Stimulated activated CD8-positive, alpha-beta memory T cell treated with anti-CD3 and anti-CD28 coated beads, Interleukin-12 subunit alpha, Interleukin-12 subunit beta, amount 100 ng/mL, for 1 hour (primary cell): ENCODE measurements around the gene ZNF74.
"Not testable (repeated sequence)": the region's sequence is repeated elsewhere in the genome, so short reads cannot be mapped to it uniquely, and the experiment has no call there.

ENCODE experiments used
- DNase-seq: peaks from one replicate; pipeline ENCODE4 v3.0.0-alpha.2; 2020; ENCODE audit warnings: low read depth

ZNF74 gene

DNA sequence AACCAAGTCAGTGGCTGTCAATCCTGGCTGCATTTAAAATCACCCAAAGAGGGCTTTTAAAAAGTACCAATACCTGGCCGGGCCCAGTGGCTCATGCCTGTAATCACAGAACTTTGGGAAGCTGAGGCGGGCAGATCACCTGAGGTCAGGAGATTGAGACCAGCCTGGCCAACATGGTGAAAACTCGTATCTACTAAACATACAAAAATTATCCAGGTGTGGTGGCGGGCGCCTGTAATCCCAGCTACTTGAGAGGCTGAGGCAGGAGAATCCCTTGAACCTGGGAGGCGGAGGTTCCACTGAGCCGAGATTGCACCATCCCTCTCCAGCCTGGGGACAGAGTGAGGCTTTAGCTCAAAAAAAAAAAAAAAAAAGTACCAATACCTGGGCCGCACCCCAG is 17.7 kb upstream of the ZNF74 start:
- DNase-seq: not testable (repeated sequence)

DNA sequence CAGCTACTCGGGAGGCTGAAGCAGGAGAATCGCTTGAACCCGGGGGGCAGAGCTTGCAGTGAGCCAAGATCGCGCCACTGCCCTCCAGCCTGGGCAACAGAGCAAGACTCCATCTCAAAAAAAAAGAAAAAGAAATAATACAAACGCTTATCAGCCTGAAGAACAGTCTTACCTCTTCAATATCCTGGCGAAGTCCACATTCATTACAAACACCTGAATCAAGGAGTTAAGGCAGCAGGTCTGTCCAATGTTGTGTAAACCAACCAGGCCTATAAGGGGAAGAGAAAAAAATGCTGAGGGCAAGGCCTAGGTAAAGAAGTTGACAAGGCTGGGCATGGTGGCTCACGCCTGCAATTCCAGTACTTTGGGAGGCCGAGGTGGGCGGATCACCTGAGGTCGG is 17.0 kb upstream of the ZNF74 start:
- DNase-seq: not testable (repeated sequence)

DNA sequence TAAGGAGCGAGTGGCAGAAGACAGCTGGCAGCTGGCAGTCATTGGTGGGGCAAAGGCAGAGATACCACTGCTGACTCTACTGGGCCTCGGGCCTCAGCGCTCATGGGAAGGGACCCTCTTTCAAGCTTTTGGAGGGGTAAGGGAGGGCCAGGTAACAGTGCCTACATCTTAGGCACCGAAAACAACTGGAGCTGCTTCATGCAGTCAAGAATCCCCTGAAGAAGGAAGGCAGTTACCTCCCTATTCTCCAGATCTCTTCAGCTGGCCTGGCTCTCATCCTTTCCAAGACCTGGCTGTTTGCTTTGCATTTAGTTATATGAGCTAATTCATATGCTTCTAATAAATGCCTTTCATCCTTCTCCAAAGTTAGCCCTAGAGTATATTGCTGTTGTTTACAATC is 15.8 kb upstream of the ZNF74 start:
- no peak for DNase-seq

DNA sequence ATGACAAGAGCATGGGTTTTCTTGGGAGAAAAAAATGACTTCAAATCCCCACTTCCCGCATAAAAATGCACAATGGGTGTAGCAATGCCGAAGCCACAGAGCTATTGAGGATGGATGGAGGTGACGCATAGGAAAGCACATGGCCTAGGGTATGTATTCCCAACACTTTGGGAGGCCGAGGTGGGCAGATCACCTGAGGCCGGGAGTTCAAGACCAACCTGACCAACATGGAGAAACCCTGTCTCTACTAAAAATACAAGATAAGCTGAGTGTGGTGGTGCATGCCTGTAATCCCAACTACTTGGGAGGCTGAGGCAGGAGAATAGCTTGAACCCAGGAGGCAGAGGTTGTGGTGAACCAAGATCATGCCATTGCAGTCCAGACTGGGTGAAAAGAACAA is 15.3 kb upstream of the ZNF74 start:
- DNase-seq: not testable (repeated sequence)

DNA sequence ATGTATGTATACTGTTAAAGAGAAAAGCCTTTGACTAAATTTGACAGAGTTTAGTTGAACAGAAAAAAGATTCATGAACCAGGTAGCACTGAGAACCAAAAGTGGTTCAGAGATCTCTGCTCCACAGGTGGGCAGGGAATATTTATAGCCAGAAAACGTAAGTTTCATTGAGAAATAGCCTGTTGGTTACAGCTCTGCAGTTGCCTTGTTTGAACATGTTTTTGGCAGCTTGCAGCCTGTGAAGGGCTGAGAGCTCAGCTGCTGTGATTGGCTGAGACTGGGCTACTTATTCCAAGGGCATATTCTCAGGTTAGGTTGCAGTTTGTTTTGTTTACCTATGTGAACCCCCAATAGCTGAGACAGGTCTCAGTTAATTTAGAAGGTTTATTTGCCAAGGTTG is 13.5 kb upstream of the ZNF74 start:
- DNase-seq: no peak

DNA sequence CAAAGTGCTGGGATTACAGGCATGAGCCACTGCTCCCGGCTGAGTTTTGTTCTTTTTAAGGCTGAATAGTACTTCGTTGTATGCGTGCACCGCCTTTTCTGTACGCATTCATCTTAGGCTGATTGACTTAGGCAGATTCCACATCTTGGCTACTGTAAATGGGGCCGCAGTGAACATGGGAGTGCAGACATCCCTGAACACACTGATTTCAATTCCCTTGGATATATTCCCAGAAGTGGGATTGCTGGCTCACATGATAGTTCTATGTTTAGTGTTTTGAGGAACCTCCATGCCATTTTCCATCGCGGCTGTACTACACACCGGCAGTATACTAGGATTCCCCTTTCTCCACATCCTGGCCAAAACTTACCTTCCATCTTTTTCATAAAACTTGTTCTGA is 10.4 kb upstream of the ZNF74 start:
- no peak for DNase-seq

DNA sequence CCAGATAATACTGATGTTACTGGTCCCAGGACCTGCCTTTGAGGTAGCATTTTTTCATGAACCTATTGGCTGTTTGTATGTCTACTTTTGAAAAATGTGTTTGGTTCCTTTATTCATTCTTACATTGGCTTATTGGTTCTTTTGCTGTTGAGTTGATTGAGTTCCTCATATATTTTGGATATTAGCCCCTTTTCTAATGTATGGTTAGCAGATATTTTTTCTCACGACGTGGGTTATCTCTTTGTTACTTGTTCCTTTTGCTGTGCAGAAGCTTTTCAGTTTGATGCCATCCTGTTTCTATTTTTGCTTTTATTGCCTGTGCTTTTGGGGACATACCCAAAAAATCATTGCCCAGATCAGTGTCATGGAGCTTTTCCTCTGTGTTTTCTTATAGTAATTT is 9.8 kb upstream of the ZNF74 start:
- no peak for DNase-seq

DNA sequence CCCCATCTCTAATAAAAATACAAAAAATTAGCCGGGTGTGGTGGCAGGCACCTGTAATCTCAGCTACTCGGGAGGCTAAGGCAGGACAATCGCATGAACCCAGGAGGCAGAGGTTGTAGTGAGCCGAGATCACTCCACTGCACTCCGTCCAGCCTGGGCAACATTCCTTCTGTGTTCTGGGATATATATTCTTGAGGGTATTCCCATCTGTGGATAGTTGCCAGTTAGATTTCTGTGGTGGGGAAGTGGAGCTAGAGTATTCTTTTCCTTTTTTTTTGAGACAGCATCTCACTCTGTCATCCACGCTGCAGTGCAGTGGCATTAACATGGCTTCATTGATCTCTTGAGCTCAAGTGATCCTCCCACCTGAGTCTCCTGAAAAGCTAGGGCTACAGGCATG is 9.1 kb upstream of the ZNF74 start:
- no peak for DNase-seq

DNA sequence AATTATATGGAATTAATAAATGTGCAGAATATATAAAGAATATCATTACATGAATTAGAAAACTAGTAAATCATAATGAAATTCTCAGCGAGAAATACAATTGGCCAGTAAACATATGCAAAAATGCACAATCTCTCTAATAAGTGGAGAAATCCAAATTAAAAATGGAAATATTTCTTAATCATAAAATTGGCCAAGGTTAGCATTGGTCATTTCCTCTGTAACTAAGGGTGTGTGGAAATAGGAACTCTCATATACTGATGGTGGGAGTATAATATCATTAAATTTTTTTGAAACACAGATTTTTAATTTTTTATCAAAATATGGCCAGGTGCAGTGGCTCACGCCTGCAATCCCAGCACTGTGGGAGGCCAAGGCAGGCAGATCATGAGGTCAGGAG is 7.6 kb upstream of the ZNF74 start:
- DNase-seq: no peak

DNA sequence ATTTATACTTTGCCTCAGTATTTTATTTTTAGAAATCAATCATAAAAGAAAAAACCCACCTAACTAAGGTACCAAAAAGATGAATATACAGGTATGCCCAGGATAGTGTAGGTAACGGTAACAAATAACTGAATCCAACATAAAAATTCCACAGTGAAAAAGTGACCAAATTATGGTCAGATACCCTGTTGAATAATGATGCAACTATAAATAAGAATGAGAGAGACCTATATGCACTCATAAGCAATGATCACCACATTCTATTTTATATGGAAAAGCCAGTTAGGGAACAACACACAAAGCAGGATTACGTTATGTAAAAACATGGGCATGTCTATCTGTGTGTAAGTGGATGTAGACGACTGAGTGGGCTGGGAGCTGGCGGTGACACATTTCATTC is 7.0 kb upstream of the ZNF74 start:
- DNase-seq: no peak

DNA sequence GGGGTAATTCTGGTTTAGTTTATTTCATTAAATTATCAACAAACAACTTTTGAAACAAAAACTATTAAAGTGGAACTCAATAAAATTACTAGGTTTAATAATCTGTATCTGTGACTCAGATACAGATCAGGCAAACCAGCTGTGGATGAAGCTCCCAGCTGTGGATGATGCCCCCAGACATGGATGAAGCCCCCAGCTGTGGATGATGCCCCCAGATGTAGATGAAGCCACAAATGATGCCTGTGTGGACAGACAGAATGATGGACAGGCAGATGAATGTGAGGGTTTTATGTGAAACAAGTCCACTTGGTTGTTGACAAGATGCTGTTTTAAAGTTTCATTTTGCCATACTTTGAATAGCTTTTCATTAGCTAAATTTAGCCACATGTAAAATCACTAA is 5.8 kb upstream of the ZNF74 start:
- DNase-seq: no peak

DNA sequence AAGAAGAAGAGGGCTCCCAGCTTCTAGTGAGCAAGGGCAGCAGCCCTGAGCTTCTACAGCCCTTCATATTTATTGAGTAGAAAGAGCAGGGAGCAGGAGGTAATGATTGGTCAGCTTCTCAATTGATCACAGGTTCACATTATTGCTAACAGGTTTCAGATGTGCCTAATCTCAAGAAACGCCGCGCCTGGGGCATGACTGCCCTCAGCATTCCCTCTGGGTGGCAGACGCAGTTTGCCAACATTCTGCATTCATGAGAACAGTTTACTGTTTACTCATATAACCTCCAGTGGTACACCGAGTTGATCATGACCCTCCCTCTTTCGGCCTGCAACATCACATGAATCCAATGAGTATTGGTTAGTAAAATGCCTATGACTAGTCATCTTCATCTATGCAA is 4.7 kb upstream of the ZNF74 start:
- DNase-seq: no peak

DNA sequence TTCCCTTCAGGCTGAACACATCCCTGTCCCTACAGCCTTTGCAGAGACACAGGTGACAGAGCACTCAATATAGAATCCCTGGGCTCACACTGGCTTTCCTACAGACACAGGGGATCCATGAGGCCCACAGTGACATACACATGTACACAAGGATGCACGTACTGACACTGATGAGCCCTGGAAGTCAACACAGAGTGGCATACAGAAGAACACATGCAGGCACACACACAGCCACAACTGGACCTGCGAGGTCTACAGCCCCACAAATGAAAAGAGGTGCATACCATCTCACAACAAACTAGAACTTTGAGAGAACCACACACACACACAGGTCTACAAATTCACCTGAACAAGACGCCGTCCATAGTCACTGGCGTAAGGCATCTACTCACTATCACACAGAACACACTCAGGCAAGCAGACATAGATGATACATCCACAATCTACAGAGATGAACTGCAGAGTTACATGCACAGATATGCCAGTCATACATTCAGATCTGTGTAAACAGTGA is 3.5 kb upstream of the ZNF74 start:
- DNase-seq: no peak

DNA sequence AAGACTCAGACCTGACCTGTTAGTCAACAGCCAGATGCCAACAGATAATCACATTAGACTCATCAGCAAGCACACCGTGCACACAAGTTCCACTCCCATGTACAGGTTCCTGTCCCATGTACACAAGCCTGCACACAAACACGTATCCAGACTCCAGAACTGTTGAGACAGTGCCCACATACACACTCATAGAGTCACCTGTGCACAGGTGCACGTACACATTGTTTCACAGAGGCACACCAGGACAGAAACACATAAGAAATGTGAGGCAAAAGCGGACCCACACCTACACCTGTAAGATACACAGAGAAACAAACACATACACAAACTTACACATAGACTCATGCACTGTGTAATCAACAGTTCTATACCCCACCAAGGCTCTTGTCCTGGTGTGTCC is 2.7 kb upstream of the ZNF74 start:
- DNase-seq: no peak

DNA sequence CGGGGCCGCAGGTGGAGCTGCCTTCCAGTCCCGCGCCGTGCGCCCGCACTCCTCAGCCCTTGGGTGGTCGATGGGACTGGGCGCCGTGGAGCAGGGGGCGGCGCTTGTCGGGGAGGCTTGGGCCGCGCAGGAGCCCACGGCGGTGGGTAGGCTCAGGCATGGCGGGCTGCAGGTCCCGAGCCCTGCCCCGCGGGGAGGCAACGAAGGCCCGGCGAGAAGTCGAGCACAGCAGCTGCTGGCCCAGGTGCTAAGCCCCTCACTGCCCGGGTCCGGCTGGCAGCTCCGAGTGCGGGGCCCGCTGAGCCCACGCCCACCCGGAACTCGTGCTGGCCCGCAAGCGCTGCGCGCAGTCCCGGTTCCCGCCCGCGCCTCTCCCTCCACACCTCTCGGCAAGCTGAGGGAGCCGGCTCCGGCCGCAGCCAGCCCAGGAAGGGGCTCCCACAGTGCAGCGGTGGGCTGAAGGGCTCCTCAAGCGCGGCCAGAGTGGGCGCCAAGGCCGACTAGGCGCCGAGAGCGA is 1.5 kb upstream of the ZNF74 start:
- DNase-seq: not testable (repeated sequence)

DNA sequence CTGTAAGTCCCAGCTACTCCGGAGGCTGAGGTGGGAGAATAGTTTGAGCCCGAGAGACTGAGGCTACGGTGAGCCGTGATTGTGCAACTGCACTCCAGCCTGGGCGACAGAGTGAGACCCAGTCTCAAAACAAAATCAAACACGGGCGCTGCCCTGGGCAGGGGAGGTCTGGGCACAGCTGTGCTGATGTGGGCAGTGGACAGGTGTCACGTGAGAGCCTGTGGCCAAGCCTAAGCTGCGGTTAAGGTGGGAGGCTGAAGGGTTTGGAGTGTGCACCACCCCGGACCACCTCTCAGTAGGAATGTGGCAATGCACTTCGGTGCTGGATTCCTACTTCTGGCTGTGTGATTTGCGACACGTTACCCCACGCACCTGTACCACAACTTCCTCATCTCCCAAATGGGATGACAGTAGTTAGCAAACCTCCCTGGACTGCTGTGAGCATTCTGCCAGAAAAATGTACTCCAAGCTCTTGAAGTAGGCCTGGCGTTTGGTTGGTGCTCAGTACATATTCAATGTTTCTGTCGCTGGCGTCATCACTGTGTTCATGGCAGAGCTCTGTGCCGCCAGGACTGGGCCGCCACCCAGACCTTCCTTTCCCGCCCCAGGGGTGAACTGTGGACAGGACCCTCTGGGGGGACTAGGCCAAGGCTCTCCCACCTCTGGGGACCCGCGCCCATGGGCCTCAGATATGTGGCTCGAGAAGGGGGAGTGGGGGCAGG is 807 bp upstream of the ZNF74 start:
- DNase-seq: no peak

DNA sequence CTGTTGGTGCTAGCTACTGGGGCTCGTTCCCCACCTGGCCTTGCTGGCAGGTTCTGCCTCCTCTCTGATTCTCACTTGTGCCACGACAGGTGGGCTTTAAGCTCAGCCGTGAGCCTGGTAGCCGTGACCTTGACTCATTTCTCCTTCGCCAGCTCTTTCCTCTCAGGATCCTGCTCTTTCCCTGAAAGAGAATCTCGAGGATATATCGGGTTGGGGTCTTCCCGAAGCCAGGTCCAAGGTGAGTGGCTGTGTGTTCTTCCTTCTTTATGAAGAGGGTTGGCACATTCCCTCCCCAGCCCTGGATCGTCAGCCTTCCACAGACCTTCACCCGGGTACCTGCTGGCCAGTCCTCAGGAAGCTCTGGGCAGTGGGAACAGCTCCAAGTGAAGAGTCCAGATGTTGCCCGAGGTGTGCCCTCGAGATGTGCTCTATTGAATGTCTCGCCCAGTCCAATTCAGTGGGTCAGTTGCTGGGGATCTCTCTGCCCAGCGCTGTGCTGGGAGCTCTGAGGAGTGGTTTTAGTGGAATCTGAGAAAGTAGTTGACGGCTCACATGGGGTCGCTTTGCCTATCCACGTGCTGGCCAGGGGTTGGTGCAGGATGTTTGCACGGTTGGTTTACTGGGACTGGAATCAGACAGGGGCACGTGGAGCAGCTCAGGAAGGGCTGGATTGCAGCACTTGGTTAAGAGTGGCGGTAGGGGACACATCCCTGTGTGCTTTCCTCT is 1.4 kb downstream of the ZNF74 start:
- no peak for DNase-seq

DNA sequence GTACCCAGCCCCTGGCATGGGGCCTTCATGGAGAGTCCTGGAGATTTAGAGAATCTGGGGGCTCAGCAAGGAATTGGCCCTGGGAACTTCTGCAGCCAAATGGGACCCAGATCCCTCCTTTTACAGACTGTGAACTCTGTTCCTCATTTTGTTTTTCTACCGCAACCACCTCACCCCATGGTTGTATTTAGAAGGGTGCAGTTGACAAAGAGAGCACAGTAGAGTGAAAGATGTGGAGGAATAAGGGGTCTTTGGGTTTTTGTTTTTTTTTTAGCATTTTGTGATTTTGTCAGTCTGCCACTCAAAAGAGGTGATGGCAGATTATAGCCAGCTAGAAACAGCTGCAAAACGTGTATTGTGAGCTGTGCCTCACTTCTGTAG is 1.9 kb downstream of the ZNF74 start:
- DNase-seq: no peak

DNA sequence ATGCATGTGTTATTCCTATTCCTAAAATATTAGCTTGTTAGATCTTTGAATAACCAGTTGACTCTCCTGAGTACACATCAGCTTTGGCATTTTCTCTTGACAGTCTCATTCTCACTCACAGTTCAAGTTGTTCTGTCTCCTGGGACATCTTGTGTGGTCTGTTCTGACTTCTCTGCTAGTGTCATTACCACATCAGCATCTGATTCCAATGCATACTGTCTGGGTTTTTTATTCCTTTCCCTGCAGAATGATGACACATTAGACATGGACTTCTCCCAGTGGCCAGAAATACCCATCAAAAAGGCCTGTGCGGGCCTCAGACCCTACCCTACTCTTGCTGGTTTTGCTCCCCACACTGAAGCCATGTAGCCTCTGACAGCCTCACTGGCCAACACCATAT is 2.7 kb downstream of the ZNF74 start:
- no peak for DNase-seq

DNA sequence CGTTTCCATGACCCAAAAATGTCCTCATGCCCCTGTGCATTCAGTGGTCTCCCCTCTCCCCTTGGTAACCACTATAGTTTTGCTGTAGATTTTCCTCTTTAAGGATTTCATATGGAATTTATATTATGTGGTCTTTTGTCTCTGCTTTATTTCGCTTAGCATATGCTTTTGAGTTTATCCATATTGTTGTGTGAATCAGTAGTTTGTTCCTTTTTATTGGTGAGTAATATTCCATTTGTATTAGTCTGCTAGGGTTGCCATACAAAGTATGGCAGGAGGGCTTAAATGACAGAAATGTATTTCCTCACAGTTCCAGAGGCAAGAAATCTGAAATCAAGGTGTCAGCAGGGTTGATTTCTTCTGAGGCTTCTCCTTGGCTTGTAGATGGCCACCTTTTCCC is 3.5 kb downstream of the ZNF74 start:
- no peak for DNase-seq

DNA sequence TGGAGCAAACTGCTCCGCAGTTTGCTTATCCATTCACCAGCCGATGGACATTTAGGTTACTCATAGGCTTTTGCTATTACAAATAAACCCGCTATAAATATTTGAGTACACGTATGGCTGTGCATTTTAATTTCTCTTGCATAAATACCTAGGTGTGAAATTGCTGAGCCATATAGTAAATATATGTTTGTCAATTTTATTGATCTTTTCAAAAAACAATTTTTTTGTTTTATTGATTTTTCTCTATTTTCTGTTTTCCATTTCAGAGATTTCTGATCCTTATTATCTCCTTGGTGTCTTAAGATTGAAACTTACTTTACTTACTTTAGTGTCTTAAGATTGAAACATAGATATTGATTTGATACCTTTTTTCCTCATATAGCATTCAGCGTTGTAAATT is 4.5 kb downstream of the ZNF74 start:
- no peak for DNase-seq

DNA sequence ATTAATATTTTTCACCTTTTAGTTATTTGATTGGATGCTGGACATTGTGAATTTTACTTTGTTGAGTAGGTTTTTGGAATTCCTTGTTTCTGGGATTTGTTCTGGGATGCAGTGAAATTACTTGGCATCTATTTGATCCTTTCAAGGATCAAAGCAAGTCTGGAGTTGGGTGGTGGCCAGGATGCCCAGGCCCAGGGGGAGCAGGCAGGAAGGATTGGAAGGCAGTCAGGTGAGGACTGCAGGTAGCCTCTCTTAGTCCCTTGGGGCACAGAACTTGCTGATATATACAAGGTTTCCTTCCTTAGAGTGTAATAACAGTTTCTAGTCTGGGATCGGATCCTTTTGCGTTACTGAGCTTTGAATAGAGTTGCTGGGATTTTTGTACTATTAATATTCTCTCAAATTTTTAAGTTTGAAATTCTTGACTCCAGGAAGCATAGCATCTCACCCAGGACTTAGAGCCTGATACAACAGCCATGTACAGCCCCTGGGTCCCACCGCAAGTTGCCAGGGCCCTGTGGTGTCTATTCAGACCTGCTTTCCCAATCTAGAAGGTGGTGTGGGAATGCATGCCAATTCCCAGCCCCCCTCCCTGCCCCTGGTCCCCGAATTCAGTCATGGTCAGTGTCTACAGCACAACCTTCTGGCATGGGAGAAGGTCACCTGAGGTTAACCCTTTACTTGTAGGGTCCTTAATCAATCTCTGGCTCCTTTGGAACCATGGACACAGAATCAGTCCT is 6.1 kb downstream of the ZNF74 start:
- DNase-seq: no peak
